OCI-LY1 (cell line): ENCODE results near the gene PTPRCAP.
A peak's percentile ranks its signal among the peaks of the same experiment; 100 is the strongest.

Experiments used
- H2AFZ ChIP-seq: fragments of 200-600 bp; sonication (generic), shearing (Covaris generic); 2 replicates; pipeline ENCODE4 v1.6.0; 2014; ENCODE audit warnings: antibody characterized with exemption, mild to moderate bottlenecking, low read length
- H3F3A ChIP-seq: fragments of 200-600 bp; sonication (generic), shearing (Covaris generic); 2 replicates; pipeline ENCODE4 v1.6.0; 2014; ENCODE audit warnings: mild to moderate bottlenecking, antibody characterized with exemption, low read length, moderate library complexity; ENCODE audit not compliant: insufficient read depth
- H3K27ac ChIP-seq: fragments of 200-600 bp; sonication (generic); 2 replicates; pipeline ENCODE4 v1.5.1; 2014; ENCODE audit warnings: low read length, mixed run types, mild to moderate bottlenecking, low read depth; ENCODE audit not compliant: poor library complexity, severe bottlenecking
- H3K27me3 ChIP-seq: fragments of 200-600 bp; sonication (generic); 2 replicates; pipeline ENCODE4 v1.6.0; 2014; ENCODE audit warnings: antibody characterized with exemption, mild to moderate bottlenecking, low read length, moderate library complexity; ENCODE audit not compliant: insufficient read depth
- H3K36me3 ChIP-seq: fragments of 200-600 bp; sonication (generic); 2 replicates; pipeline ENCODE4 v1.6.1; 2014; ENCODE audit warnings: mild to moderate bottlenecking, antibody characterized with exemption, low read length, moderate library complexity, mixed read lengths; ENCODE audit not compliant: insufficient read depth
- H3K4me1 ChIP-seq: fragments of 200-600 bp; sonication (generic); 2 replicates; pipeline ENCODE4 v1.5.1; 2014; ENCODE audit warnings: mild to moderate bottlenecking, low read length, moderate library complexity; ENCODE audit not compliant: insufficient read depth, severe bottlenecking
- H3K4me2 ChIP-seq: fragments of 200-600 bp; sonication (generic), shearing (Covaris generic); 2 replicates; pipeline ENCODE4 v1.6.1; 2014; ENCODE audit warnings: low read length
- H3K4me3 ChIP-seq: fragments of 200-600 bp; sonication (generic); 2 replicates; pipeline ENCODE4 v1.5.1; 2014; ENCODE audit warnings: low read length, low read depth, mild to moderate bottlenecking, mixed read lengths; ENCODE audit not compliant: poor library complexity, severe bottlenecking
- H3K79me2 ChIP-seq: fragments of 200-600 bp; shearing (Covaris generic); 2 replicates; pipeline ENCODE4 v1.6.1; 2016; ENCODE audit warnings: mixed run types, low read length, mixed read lengths; ENCODE audit not compliant: insufficient read depth
- H3K9ac ChIP-seq: fragments of 200-600 bp; sonication (generic), shearing (Covaris generic); 2 replicates; pipeline ENCODE4 v1.6.1; 2014; ENCODE audit warnings: mild to moderate bottlenecking, low read length, mixed read lengths
- H3K9me2 ChIP-seq: fragments of 200-600 bp; sonication (generic), shearing (Covaris generic); 2 replicates; pipeline ENCODE4 v1.6.1; 2014; ENCODE audit warnings: low read depth, mild to moderate bottlenecking, low read length, mixed read lengths
- H3K9me3 ChIP-seq: fragments of 200-600 bp; shearing (Covaris generic); 2 replicates; pipeline ENCODE4 v1.6.1; 2014; ENCODE audit warnings: low read length, mixed read lengths
- H4K20me1 ChIP-seq: fragments of 200-600 bp; sonication (generic), shearing (Covaris generic); 2 replicates; pipeline ENCODE4 v1.6.0; 2016; ENCODE audit warnings: mild to moderate bottlenecking, low read length; ENCODE audit not compliant: insufficient read depth
- EZH2 ChIP-seq: fragments of 200-600 bp; sonication (generic), shearing (Covaris generic); IDR thresholded peaks from 2 replicates; pipeline ENCODE4 v1.8.0; 2017; ENCODE audit warnings: borderline replicate concordance, mixed run types, mild to moderate bottlenecking, antibody characterized with exemption, low read length, moderate library complexity, mixed read lengths
- TF ChIP-seq, protein P1 (sequence below): fragments of 200-600 bp; sonication (generic), shearing (Covaris generic); IDR thresholded peaks from 2 replicates; pipeline ENCODE4 v1.5.1; 2017; ENCODE audit warnings: mild to moderate bottlenecking, antibody characterized with exemption, low read length, moderate library complexity, mixed read lengths

The PTPRCAP gene

DNA sequence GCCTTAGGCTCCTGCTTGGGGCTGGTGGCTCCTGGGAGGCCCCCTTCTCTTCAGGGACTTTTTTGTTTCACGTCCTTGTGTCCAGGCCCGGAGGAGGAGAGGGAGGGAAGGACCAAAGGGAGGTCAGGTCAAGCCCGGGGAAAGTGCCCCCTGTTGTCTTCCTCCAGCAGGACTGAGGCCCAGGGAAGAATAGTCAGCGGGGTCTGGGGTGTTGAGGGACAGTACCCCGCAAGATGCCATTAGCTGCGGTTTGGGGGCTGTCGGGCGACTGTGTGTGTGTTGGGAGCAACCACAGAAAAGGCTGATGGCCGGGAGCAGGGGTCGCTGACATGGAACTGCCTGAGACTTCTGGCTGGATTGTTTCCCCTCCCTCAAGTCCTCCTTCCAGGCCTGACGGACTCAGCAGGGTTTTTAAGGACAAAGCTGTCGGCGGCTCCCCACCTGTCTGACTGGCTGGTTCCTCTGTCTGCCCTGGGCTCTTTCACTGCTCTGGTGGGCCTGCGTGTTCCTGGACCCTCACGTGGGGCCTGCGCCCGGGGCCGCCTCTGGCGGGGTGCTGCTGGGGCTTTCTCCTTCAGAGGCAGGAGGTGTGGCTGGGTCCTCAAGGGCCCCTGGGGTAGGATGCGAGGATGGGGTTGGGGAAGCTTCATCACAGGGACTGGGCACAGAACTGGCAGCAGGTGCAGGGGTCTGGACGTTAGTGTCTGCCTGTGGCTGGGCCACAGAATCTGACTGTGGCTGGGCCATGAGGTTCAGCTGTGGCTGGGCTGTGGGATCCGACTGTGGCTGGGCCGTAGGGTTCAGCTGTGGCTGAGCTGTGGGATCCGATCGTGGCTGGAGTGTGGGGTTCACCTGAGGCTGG is 13.5 kb upstream of the PTPRCAP start:
- H3F3A ChIP-seq, result no peaks in the 10 kb centered on the region
- no peaks in the 10 kb centered on the region for H3K9me3 ChIP-seq
- no peaks in the 10 kb centered on the region for H3K9me2 ChIP-seq
- H3K27ac ChIP-seq, result peak overlapping the region; percentile 65
- H3K36me3 ChIP-seq, result no peaks in the 10 kb centered on the region
- no peak overlapping the region for H3K4me2 ChIP-seq
- H3K79me2 ChIP-seq, result no peaks in the 10 kb centered on the region
- H2AFZ ChIP-seq, result no peak overlapping the region
- no peaks in the 10 kb centered on the region for H3K27me3 ChIP-seq
- H4K20me1 ChIP-seq, result no peaks in the 10 kb centered on the region
- no peak overlapping the region for H3K4me3 ChIP-seq
- no peak for TF ChIP-seq EZH2
- TF ChIP-seq, protein P1, sequence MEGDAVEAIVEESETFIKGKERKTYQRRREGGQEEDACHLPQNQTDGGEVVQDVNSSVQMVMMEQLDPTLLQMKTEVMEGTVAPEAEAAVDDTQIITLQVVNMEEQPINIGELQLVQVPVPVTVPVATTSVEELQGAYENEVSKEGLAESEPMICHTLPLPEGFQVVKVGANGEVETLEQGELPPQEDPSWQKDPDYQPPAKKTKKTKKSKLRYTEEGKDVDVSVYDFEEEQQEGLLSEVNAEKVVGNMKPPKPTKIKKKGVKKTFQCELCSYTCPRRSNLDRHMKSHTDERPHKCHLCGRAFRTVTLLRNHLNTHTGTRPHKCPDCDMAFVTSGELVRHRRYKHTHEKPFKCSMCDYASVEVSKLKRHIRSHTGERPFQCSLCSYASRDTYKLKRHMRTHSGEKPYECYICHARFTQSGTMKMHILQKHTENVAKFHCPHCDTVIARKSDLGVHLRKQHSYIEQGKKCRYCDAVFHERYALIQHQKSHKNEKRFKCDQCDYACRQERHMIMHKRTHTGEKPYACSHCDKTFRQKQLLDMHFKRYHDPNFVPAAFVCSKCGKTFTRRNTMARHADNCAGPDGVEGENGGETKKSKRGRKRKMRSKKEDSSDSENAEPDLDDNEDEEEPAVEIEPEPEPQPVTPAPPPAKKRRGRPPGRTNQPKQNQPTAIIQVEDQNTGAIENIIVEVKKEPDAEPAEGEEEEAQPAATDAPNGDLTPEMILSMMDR, result no peak
- no peak overlapping the region; the same call in 1 of the 2 replicates for H3K9ac ChIP-seq
- H3K4me1 ChIP-seq, result peaks cover 36% of the 10 kb centered on the region

DNA sequence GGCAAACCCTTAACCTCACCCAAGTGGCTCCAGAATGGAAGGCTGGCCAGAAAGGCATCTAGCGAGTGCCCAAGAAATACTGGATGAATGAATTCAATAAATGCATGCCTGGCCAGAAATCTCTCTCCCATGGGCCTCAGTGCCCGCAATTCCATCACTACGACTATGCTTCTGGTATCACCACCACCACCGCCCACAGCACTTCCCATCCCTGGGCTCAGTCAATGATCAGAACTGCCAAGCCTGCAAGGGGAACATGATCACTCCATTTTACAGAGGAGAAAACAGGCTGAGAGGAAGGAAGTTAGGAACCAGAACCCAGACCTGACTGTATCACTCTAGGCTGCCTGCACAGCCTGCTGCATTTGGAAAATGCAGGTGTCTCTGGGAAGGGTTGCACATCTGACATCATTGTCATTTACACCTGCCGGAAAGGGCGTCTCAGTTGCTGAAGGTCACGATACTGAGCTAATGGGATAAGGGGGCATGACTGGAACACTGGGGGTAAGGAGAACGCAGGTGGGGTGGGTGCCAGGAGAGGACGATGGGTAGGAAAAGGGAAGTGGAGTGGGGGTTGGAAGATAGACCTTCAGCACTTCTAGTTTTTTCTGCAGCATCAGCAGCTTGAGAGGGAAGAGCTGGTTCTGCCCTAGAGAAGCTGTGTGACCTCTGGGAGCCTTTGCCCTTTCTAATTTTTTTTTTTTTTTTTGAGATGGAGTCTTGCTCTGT is 11.8 kb upstream of the PTPRCAP start:
- H3K27ac ChIP-seq, result peak overlapping the region; percentile 65
- H4K20me1 ChIP-seq, result no peaks in the 10 kb centered on the region
- H3K79me2 ChIP-seq, result no peaks in the 10 kb centered on the region
- no peak overlapping the region for H2AFZ ChIP-seq
- H3K27me3 ChIP-seq, result no peaks in the 10 kb centered on the region
- H3K4me1 ChIP-seq, result peaks cover 54% of the 10 kb centered on the region
- H3K9ac ChIP-seq, result no peak overlapping the region
- H3F3A ChIP-seq, result no peaks in the 10 kb centered on the region
- H3K4me2 ChIP-seq, result peak overlapping the region; percentile 10; the same call in 1 of the 2 replicates
- H3K36me3 ChIP-seq, result no peaks in the 10 kb centered on the region
- no peak for TF ChIP-seq EZH2
- TF ChIP-seq, protein P1, result no peak
- no peaks in the 10 kb centered on the region for H3K9me3 ChIP-seq
- no peak overlapping the region for H3K4me3 ChIP-seq
- H3K9me2 ChIP-seq, result no peaks in the 10 kb centered on the region

DNA sequence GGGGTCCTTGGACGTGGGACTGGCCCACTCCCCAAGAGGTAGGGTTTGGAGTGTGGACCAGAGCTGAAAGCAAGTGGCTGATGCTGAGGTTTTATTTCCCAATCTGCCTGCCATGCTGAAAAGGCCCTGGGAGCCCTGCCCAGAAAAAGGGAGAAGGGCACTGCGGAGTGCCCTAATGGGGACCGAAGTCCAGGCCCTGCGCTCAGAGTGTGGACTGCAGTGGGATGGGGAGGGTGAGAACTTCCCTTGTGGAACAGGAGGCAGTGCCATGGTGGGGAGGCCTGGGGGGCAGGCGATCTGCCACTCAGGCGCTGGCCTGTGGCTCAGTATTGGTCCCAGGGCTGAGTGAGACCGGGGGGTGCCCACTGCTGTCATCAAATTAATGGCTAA is 10.7 kb upstream of the PTPRCAP start:
- Histone ChIP-seq H3K9me2 (no peaks in the 10 kb centered on the region), H3K9me3 (no peaks in the 10 kb centered on the region)

More for the DNA sequence above, 10.7 kb upstream of the PTPRCAP start:
- Histone ChIP-seq H3K27ac (no peak overlapping the region), H3K4me2 (no peak overlapping the region), H3F3A (no peaks in the 10 kb centered on the region), H3K4me3 (no peak overlapping the region), H3K4me1 (peaks cover 62% of the 10 kb centered on the region), H3K79me2 (no peaks in the 10 kb centered on the region), H3K27me3 (no peaks in the 10 kb centered on the region), H4K20me1 (no peaks in the 10 kb centered on the region), H2AFZ (no peak overlapping the region), H3K9ac (no peak overlapping the region), H3K36me3 (no peaks in the 10 kb centered on the region)
- TF ChIP-seq, protein P1, result no peak
- TF ChIP-seq EZH2, result no peak
